ENCODE measurements around the gene ADGRA1.

ADGRA1 gene

DNA sequence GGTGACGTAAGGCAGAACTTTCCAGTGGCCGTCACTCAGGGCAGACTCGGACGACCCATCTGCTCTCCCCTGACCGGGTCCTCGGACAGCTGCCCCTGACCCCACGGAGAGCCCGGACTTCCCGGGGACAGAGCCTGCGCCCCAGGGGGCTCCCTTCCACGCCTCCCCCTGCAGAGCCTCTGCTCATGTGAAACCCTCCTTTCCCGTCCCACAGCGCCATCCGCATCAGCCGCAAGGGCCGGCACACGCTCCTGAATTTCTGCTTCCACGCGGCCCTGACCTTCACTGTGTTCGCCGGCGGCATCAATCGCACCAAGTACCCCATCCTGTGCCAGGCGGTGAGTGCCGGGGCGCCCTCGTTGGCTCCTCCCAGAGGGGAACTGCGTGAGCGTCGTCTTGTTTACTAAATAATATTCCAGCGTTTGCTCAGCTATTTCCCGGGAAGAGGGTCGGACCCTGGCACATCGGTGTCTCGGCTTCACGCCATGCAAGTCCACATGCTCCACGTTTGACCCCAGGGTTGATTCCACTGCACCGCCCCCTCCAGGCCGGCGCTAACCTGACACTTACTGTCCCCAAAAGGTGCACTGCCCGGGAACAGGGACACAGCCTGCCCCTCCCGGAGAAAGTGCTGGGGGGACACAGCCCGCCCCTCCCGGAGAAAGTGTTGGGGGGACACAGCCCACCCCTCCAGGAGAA, 10.9 kb downstream of the ADGRA1 start:
- no peak for DNase-seq
- H3K4me3 Mint-ChIP-seq = no peak overlapping the region
- no peak for ATAC-seq (replicated peaks)

DNA sequence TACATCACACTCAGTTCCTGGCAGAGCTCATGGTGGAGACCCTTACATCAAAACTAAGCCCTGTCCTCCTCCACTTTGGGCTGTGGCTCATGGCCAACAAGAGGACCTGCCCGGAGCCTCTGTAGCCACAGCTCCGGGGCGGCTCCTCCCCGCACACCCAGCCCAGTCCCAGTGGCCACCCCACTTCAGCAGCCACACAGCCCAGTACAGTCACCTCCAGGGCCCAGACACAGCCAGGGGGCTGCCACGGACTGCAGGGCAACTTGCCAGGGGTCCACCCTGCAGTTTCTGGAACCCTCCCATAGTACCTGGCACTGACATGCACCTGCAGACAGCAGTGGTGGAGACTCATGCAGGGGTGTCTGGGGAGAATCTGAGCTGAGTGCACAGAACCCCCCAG, 11.8 kb downstream of the ADGRA1 start:
- Mint-ChIP-seq H3K4me3 (no peak overlapping the region), H3K27ac (no peak overlapping the region), H3K36me3 (ENCODE audit: insufficient read depth) (no peaks in the 10 kb centered on the region), H3K9me3 (no peaks in the 10 kb centered on the region), H3K4me1 (ENCODE audit: low read depth in 2 of 2) (peaks cover 0 to 8% of the 10 kb centered on the region in 2 donors), H3K27me3 (peaks cover 17 to 44% of the 10 kb centered on the region in 2 donors)
- ATAC-seq (replicated peaks) = no peak
- no peak for DNase-seq

More for the DNA sequence above, 10.9 kb downstream of the ADGRA1 start:
- Mint-ChIP-seq H3K4me1 (ENCODE audit: low read depth in 2 of 2) (peaks cover 0 to 8% of the 10 kb centered on the region in 2 donors), H3K9me3 (no peaks in the 10 kb centered on the region), H3K36me3 (ENCODE audit: insufficient read depth) (no peaks in the 10 kb centered on the region), H3K27me3 (peaks cover 17 to 44% of the 10 kb centered on the region in 2 donors), H3K27ac (no peak overlapping the region)

DNA sequence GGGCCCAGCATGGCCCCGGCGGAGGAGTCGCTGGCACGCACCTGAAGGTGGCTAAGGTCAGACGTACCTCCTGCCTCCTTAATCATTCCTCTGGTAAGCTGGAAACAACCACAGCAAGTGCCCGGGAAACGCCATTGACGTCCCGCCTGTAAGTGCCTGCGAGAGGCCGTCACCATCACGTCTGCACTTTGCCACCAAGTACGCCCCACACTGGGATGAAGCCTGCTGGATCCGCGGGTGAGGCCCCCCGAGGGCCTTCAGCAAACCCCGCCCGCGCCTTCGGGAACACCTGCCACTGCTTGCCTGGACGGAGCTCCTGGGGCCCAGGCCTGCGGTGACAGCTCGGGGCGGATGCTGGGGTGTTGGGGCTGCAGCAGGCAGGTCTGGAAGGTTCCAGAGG, 12.5 kb downstream of the ADGRA1 start:
- no peaks in the 10 kb centered on the region for H3K9me3 Mint-ChIP-seq
- no peaks in the 10 kb centered on the region for H3K36me3 Mint-ChIP-seq (ENCODE audit: insufficient read depth)
- no peak overlapping the region for H3K27ac Mint-ChIP-seq
- H3K4me3 Mint-ChIP-seq = no peak overlapping the region
- H3K27me3 Mint-ChIP-seq = peaks cover 17 to 50% of the 10 kb centered on the region in 2 donors
- DNase-seq (no peak), ATAC-seq (replicated peaks) (no peak)
- peaks cover 0 to 8% of the 10 kb centered on the region in 2 donors for H3K4me1 Mint-ChIP-seq (ENCODE audit: low read depth in 2 of 2)

DNA sequence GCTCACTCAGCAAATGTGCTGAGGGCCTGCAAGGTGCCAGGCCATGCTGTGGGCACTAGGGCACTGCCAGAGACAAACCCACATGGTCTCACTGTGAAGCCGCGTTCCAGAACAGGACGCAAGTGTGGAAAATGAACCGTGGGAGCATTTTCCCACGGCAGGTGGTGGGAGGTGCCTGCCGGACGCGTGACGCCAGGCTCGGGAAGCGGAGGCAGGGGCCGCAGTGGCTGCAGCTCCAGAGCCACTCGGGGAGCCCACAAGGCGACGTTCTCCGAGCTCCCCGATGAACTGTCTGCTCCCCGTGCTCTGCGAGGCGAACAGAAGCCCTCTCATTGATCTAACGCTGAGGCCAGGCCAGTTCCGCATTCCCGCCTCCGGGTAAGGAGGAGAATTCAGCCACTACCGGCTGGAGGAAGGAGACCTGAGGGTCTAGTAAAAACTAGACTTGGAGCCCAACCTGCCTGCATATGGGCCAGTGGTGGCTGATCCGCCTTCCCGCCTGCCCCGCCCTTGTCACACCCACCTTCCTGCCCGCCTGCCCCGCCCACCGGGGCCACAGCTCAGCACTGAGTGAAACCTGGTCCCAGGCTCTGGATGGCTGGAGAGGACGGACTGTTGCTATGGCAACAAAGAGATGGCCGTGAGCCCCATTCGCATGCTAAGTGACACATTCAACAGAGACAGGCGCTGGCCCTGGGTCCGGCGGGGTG, 13.1 kb downstream of the ADGRA1 start:
- DNase-seq = no peak
- H3K4me3 Mint-ChIP-seq = peak overlapping the region in 1 of 2 donors; percentile 45

DNA sequence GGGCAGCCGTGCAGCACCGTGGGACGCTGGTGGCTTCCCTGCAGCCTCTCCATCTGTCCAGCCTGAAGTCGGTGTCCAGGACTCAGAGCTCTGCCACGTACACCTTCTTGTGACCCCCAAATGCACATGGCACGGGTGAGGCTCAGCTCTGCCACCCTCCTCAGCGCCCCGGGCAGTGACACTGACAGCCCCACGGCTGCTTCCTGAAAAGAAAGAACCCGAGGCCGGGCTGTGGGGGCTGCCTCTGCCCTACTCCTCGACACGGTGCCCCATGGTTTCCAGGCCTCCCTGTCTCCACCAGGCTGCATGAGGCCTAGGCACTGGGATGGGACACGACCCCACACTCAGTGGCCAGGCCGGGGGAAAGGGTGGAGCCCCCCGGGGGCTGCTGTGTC, 13.7 kb downstream of the ADGRA1 start:
- ATAC-seq (replicated peaks) (no peak), DNase-seq (no peak)
- H3K4me3 Mint-ChIP-seq = peak overlapping the region in 1 of 2 donors; percentile 45
- no peaks in the 10 kb centered on the region for H3K36me3 Mint-ChIP-seq (ENCODE audit: insufficient read depth)
- peaks cover 17 to 48% of the 10 kb centered on the region in 2 donors for H3K27me3 Mint-ChIP-seq
- peaks cover 0 to 8% of the 10 kb centered on the region in 2 donors for H3K4me1 Mint-ChIP-seq (ENCODE audit: low read depth in 2 of 2)
- H3K9me3 Mint-ChIP-seq = no peaks in the 10 kb centered on the region
- H3K27ac Mint-ChIP-seq = no peak overlapping the region

More for the DNA sequence above, 13.1 kb downstream of the ADGRA1 start:
- Mint-ChIP-seq H3K9me3 (no peaks in the 10 kb centered on the region), H3K36me3 (ENCODE audit: insufficient read depth) (no peaks in the 10 kb centered on the region), H3K4me1 (ENCODE audit: low read depth in 2 of 2) (peaks cover 0 to 8% of the 10 kb centered on the region in 2 donors), H3K27ac (no peak overlapping the region), H3K27me3 (peaks cover 17 to 53% of the 10 kb centered on the region in 2 donors)
- ATAC-seq (replicated peaks) = no peak

DNA sequence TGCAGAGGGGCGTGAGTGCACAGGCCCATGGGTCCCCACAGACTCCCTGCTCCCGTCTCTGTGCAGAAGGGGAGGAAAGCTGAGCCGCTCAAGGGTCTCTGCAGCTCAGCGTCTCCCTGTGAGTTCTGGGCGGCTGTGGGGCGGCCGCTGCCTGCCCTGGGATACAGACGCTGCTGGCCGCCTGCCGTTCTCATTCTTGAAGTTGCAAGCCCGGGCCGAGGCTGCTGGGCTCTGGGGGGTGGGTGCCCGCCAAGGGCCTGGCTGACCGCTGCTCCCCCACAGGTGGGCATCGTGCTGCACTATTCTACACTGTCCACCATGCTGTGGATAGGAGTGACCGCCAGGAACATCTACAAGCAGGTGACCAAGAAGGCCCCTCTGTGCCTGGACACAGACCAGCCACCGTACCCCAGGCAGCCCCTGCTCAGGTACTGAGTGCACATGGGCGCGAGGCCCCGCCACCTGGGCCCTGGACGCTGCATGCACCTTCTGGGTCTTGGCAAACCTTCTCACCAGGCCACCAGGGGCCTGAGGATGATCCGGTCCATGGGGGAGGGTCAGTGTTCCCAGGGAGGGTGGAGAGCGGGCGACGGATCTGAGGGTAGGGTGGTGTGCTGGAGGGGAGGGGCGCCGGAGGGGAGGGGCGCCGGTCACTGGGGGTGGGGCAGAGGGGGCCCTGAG, 14.8 kb downstream of the ADGRA1 start:
- ATAC-seq (replicated peaks) (no peak), DNase-seq (no peak)
- Mint-ChIP-seq H3K4me3 (no peak overlapping the region), H3K27ac (no peak overlapping the region), H3K27me3 (peaks cover 12 to 36% of the 10 kb centered on the region in 2 donors), H3K4me1 (ENCODE audit: low read depth in 2 of 2) (peaks cover 0 to 8% of the 10 kb centered on the region in 2 donors), H3K9me3 (peaks cover 0 to 10% of the 10 kb centered on the region in 2 donors), H3K36me3 (ENCODE audit: insufficient read depth) (no peaks in the 10 kb centered on the region)

DNA sequence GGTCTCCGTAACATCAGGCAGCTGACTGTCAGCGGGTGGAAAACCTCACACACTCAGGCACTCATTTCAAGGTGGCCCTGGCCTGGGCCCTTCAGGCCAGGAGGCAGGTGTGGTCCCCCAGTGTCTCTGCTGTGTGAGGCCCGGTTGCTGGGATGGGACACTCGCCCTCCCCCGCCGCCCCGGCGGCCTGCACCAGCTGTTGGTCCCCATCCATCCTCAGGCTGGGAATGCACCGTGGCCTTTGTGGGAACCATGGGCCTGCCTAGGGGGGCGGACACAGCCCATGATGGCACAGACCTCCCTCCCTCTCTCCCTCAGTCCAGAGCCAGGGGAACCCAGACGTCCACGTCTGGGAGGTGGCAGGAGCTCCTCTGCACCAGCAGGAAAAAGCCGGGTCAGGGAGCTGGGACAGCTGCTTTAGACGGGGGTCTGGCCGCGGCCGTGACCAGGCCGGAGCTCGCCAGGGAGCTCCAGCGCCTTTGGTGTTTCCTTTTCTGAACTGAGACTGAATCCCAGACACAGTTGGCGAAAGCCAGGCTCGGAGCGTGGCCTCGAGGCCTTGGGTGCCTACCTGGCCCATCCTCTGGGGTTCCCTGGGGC, 15.7 kb downstream of the ADGRA1 start:
- H3K4me1 Mint-ChIP-seq (ENCODE audit: low read depth in 2 of 2) = peaks cover 0 to 8% of the 10 kb centered on the region in 2 donors
- no peak for ATAC-seq (replicated peaks)
- no peaks in the 10 kb centered on the region for H3K36me3 Mint-ChIP-seq (ENCODE audit: insufficient read depth)
- no peak overlapping the region for H3K4me3 Mint-ChIP-seq
- DNase-seq = no peak
- H3K27ac Mint-ChIP-seq = no peak overlapping the region
- H3K27me3 Mint-ChIP-seq = peaks cover 12 to 28% of the 10 kb centered on the region in 2 donors
- peaks cover 0 to 19% of the 10 kb centered on the region in 2 donors for H3K9me3 Mint-ChIP-seq

DNA sequence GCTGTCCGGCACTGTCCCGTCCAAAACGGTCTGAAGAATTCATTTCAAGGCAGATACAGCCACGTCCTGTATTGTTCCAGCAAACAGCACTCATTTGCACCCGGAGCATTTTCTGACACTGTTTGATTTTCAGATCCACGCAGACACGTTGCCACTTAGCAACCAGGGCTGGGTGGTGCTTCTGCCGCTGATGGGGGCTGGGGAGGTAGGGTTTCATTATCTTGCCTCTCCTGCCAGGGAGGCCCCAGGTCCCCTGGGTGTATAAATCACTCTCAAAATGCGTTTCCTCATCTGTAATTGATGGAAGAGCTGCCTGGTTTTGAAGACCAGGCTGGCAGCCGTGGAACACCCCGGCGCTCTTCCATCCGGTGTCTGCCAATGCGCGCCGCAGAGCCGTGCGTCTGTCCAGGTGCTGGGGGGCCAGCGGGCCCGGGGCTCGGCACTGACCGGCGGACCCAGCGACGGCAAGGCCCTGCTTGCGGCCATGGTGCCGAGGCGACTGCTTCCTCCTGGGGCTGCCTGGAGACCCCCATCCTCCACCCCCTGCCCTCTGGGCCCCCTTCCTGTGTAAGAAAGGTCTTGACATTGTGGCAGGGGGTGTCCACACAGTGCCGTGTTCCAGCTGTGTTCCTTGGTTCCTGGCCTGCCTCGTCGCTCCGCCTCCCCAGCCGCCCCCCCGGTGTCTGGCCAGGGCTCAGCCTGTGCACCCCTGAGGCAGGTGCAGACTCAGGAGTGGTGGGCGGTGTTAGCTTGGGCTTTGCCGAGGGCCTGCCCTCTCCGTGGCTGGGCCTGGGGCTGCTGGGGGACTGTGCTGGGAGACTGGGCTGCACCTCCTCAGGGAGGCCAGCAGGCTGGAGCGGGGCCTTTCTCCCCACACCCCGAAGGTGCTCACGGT, 16.6 kb downstream of the ADGRA1 start:
- Mint-ChIP-seq H3K4me3 (no peak overlapping the region), H3K27ac (no peak overlapping the region), H3K4me1 (ENCODE audit: low read depth in 2 of 2) (peaks cover 0 to 8% of the 10 kb centered on the region in 2 donors), H3K9me3 (peaks cover 4 to 20% of the 10 kb centered on the region in 2 donors), H3K27me3 (peaks cover 12 to 26% of the 10 kb centered on the region in 2 donors), H3K36me3 (ENCODE audit: insufficient read depth) (no peaks in the 10 kb centered on the region)
- no peak for DNase-seq
- ATAC-seq (replicated peaks) = no peak

DNA sequence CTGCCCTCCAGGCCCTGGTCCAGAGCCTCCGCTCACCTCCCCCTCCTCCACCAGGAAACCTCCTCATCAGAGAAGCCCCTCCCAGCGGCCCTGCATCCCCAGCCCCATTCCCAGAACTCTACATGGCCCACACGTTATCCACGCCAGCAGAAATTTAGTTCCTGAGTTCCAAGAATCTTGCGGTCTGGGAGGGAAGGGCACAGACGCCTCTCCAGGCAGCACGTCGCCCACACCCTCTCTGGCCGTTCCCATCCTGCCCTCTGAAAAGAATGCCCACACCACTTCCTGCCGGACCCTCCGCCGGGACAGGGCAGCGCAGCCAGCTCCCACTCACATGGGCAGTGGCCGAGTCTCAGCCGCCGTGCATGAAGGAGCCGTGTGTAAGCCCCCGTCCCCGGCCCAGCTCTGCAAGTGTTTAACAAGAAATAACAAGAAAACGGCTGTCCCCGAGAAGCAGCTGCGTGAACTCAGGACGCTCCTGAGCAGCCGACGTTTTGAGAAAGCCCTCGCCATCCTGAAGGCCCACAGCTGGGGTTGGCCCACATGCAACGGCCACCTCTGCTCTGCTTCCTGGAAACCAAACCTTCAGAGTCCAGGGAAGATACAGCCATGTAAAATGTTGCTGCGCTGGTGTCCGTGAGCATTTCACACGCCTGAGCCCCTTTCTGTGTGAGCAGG, 17.4 kb downstream of the ADGRA1 start:
- H3K27me3 Mint-ChIP-seq = peaks cover 12 to 26% of the 10 kb centered on the region in 2 donors
- ATAC-seq (replicated peaks) (no peak), DNase-seq (no peak)
- peaks cover 0 to 8% of the 10 kb centered on the region in 2 donors for H3K4me1 Mint-ChIP-seq (ENCODE audit: low read depth in 2 of 2)
- no peak overlapping the region for H3K27ac Mint-ChIP-seq
- peaks cover 5 to 20% of the 10 kb centered on the region in 2 donors for H3K9me3 Mint-ChIP-seq
- no peaks in the 10 kb centered on the region for H3K36me3 Mint-ChIP-seq (ENCODE audit: insufficient read depth)
- no peak overlapping the region for H3K4me3 Mint-ChIP-seq

DNA sequence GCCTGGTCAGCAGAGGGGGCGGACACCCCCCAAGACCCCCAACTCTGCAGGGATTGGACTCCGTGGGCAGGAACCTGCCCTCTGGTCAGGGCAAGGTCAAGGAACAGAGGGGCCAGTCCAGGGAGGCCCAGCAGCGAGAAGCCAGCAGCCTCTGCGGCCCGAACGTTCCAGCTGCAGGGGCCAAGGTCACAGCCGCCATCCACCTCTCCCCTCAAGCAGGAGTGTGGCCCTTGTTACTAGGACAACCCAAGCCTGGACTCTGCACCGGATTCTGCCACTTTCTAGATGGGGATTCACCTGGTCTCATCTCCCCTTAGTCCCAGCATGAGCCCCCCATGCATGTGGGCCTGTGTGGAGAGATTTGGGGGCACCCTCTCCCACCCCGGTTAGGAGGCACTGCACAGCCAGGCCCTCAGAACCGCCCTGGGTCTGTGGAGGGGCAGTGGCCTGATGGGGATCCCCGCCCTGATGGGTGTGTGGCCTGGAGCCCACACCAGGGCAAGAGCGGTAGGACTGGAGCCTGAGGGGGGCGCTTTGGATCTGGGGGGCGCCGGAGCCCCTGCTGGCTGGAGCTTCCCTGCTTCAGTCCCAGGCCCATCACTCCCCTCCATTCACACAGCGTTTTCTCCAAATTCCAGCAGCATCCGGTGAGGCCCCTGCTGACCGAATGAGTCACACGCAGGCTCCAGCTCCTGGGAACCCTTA, 18.1 kb downstream of the ADGRA1 start:
- no peak overlapping the region for H3K27ac Mint-ChIP-seq
- H3K4me3 Mint-ChIP-seq = no peak overlapping the region
- DNase-seq (no peak), ATAC-seq (replicated peaks) (no peak)
- H3K27me3 Mint-ChIP-seq = peaks cover 20 to 26% of the 10 kb centered on the region in 2 donors
- peaks cover 5 to 20% of the 10 kb centered on the region in 2 donors for H3K9me3 Mint-ChIP-seq
- no peaks in the 10 kb centered on the region for H3K36me3 Mint-ChIP-seq (ENCODE audit: insufficient read depth)
- H3K4me1 Mint-ChIP-seq (ENCODE audit: low read depth in 2 of 2) = peaks cover 0 to 9% of the 10 kb centered on the region in 2 donors

DNA sequence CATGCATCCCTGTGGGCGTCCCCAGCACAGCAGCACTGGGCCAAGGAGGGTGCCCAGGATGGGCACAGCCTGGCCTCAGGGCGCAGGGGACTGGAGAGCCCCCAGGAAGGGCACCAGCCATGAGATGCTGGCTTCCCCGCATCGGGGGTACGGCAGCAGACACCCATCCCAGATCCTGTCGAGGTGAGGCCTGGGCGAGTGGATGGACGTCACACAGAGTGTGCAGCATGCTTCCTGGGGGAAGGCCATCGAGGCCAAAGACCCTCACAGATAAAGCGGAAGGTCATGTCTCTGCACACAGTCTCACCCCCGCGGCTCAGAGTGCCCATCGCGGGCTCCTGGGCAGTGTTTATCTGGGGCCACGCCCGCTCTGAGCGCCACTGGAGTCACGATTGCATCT, 18.8 kb downstream of the ADGRA1 start:
- Mint-ChIP-seq H3K36me3 (ENCODE audit: insufficient read depth) (no peaks in the 10 kb centered on the region), H3K4me1 (ENCODE audit: low read depth in 2 of 2) (peaks cover 0 to 4% of the 10 kb centered on the region in 2 donors), H3K4me3 (no peak overlapping the region), H3K9me3 (peaks cover 5 to 20% of the 10 kb centered on the region in 2 donors), H3K27me3 (peaks cover 19 to 21% of the 10 kb centered on the region in 2 donors), H3K27ac (no peak overlapping the region)
- no peak for ATAC-seq (replicated peaks)
- no peak for DNase-seq

DNA sequence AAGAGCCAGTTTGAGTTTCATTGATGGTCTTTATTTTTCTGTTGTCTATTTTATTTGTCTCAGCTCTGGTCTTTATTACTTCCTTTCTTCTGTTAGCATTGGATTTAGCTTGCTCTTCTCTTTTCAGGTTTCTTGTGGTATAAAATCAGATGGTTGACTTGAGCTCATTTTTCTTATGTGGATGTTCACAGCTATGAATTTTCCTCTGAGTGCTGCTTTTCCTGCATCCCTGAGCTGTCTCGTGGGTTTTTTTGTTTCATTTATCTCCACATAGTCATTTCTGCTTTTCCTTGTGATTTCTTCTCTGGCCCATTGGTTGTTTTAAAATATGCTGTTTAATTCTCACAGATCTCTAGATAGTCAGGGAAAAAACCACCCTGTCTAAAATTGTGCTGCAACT, 19.7 kb downstream of the ADGRA1 start:
- H3K4me1 Mint-ChIP-seq (ENCODE audit: low read depth in 2 of 2) = peaks cover 0 to 2% of the 10 kb centered on the region in 2 donors
- H3K9me3 Mint-ChIP-seq = peaks cover 5 to 20% of the 10 kb centered on the region in 2 donors
- no peak for DNase-seq
- no peak overlapping the region for H3K27ac Mint-ChIP-seq
- ATAC-seq (replicated peaks) = no peak
- peaks cover 10 to 21% of the 10 kb centered on the region in 2 donors for H3K27me3 Mint-ChIP-seq
- H3K36me3 Mint-ChIP-seq (ENCODE audit: insufficient read depth) = no peaks in the 10 kb centered on the region
- H3K4me3 Mint-ChIP-seq = no peak overlapping the region

Measured in effector memory CD8-positive, alpha-beta T cell (primary cell).